Panc1 (cell line): Measurements from ENCODE around the gene SLC6A1. TPM values are rescaled to one million over a fixed set of nuclear protein-coding genes. Genes with fewer than 3 reads are reported as not detected.

ENCODE experiments used
- ATAC-seq: fragments of 200-7000 bp; cut with Tn5 transposase; 2 replicates; pipeline ENCODE4 v1.9.1; 2020; ENCODE audit warnings: mild to moderate bottlenecking, moderate library complexity
- BruUV-seq: library from RNA; stranded (reverse); fragments of 400-500 nt; replicated peaks from 2 replicates; lab custom pipeline; 2021; lab: Mats Ljungman, UMichigan
- CTCF ChIA-PET: fragments of 300-600 bp; sonication (Branson Sonifier 250); formaldehyde crosslinking; loops from one replicate; lab custom pipeline; 2022; ENCODE audit warnings: antibody characterized with exemption; lab: Charles Lee
- POLR2A ChIA-PET: fragments of 300-600 bp; sonication (Branson Sonifier 250); formaldehyde crosslinking; loops from one replicate; lab custom pipeline; 2022; ENCODE audit warnings: antibody characterized with exemption; lab: Charles Lee
- DNase-seq: peaks from one replicate; pipeline ENCODE4 v3.0.0-alpha.2; 2010; ENCODE audit warnings: low read depth, low spot score
- H3K27ac ChIP-seq: 2 replicates; pipeline ENCODE4 v1.5.1; 2011; ENCODE audit warnings: mild to moderate bottlenecking, low read length, inconsistent platforms
- H3K27me3 ChIP-seq: fragments of 200-500 bp; sonication (Bioruptor generic); 2 replicates; pipeline ENCODE4 v1.6.0; 2014; ENCODE audit warnings: low read length, inconsistent platforms; ENCODE audit not compliant: control insufficient read depth, insufficient read depth
- H3K36me3 ChIP-seq: fragments of 200-500 bp; sonication (Bioruptor generic); 2 replicates; pipeline ENCODE4 v1.5.1; 2014; ENCODE audit warnings: inconsistent platforms, mild to moderate bottlenecking, low read length, moderate library complexity; ENCODE audit not compliant: control insufficient read depth, insufficient read depth
- H3K4me1 ChIP-seq: 2 replicates; pipeline ENCODE4 v1.5.1; 2011; ENCODE audit warnings: inconsistent platforms, mild to moderate bottlenecking, low read length, moderate library complexity; ENCODE audit not compliant: control insufficient read depth, insufficient read depth
- H3K4me3 ChIP-seq, 2 experiments: 2 replicates each; pipeline ENCODE4 v1.5.1; 2011 to 2012; ENCODE audit warnings: low read depth in 2 of 2, low read length in 2 of 2, mild to moderate bottlenecking in 2 of 2, inconsistent platforms in 1 of 2, moderate library complexity in 1 of 2
- H3K9me3 ChIP-seq: fragments of 200-500 bp; sonication (Bioruptor generic); 2 replicates; pipeline ENCODE4 v1.5.1; 2014; ENCODE audit warnings: low read depth, mild to moderate bottlenecking, inconsistent platforms, low read length, moderate library complexity; ENCODE audit not compliant: control insufficient read depth, insufficient read depth
- POLR2AphosphoS5 ChIP-seq: IDR thresholded peaks from 2 replicates; pipeline ENCODE4 v1.6.1; 2012; ENCODE audit warnings: mild to moderate bottlenecking, low read depth, low read length, moderate library complexity
- REST ChIP-seq, 2 experiments: IDR thresholded peaks; 2 replicates each; pipeline ENCODE4 v1.6.1; 2011 to 2012; ENCODE audit warnings: low read depth in 2 of 2, control low read depth in 1 of 2, low read length in 1 of 2, mild to moderate bottlenecking in 1 of 2, moderate library complexity in 1 of 2; ENCODE audit not compliant: insufficient read depth in 1 of 2
- SIN3A ChIP-seq: IDR thresholded peaks from 2 replicates; pipeline ENCODE4 v1.6.1; 2012; ENCODE audit warnings: low read depth, mild to moderate bottlenecking, low read length, moderate library complexity, borderline replicate concordance; ENCODE audit not compliant: insufficient read depth
- TCF7L2 ChIP-seq: IDR thresholded peaks from 2 replicates; pipeline ENCODE4 v1.6.1; 2011; ENCODE audit warnings: mild to moderate bottlenecking, low read depth, low read length, inconsistent platforms
- in situ Hi-C: cut with HindIII; loops from 2 replicates; pipeline ENCODE4 v1.10.0; 2016; ENCODE audit warnings: low sequenced_read_pairs, low pct_unique_long_range_greater_than_20kb
- intact Hi-C: fragments of 100-400 bp; cut with micrococcal nuclease; formaldehyde crosslinking; loops from one replicate; pipeline ENCODE4 v1.10.0; 2022; ENCODE audit not compliant: unreplicated experiment
- total RNA-seq: library from RNA; stranded (reverse); gene quantifications from one replicate; pipeline ENCODE4 v1.2.1, GENCODE V29; 2021; ENCODE audit not compliant: unreplicated experiment
- TF ChIP-seq, protein P1 (sequence below): fragments of 450-650 bp; IDR thresholded peaks from 2 replicates; pipeline ENCODE4 v1.5.1; 2017; ENCODE audit warnings: mild to moderate bottlenecking

SLC6A1 gene
- total RNA-seq, 1 experiment from 2014 or later, result not detected

DNA sequence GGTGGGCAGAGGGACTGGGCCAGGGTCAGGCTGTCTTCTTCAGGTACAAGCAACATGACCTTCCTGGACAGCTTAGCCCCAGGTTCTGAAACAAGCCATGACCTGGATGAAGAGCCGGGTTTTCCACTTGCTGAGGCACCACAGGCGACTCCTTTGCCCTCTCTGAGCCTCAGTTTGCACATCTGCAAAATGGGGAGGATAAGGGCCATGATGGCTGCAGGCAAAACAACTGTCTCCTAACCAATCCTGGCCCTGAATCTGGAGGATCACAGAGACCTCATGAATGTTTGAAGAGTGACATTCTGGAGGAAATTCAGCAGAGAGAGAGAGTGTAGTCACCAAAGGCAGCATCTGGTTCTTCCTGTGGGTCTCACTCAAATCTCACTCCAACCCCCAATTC lies 8.0 kb downstream of the SLC6A1 start:
- no peaks in the 10 kb centered on the region for H3K4me1 ChIP-seq
- CTCF ChIA-PET, result no interaction called here

DNA sequence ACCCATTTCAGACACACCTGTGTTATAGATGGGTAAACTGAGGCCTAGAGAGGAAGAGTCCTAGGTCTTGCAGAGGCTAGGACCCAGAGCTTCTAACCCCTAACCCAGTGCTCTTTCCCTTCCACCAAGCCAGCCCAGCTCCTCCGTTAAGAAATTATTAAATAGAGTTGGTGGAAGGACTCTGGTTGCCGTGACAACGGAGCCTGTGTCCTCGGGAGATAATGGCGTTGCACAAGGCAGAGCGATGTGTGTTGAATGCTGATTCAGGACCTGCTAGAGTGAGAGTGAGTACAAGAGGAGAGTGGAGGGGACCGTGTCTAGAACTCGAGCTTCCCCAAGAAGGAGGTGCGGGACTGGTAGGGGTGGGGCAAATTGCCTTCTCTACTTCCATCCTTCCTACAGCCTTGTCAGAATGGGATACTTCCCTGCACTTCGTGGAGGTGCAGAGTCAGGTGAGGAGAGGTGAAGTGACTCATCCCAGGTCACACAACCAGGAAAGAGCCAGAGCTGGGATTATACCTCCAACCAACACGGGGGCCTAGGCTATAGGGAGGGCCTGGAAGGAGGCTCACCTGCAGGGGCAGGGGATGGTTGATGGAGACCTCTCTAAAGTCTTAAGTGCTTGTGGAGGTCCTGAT lies 8.6 kb downstream of the SLC6A1 start:
- Histone ChIP-seq H3K4me1 (no peaks in the 10 kb centered on the region), H3K27ac (no peak overlapping the region), H3K36me3 (no peaks in the 10 kb centered on the region), H3K27me3 (peaks cover 5% of the 10 kb centered on the region; the same call in 1 of the 2 replicates), H3K4me3 (no peak overlapping the region), H3K9me3 (no peaks in the 10 kb centered on the region)
- in situ Hi-C loops, result no loop called here
- ChIA-PET CTCF (no interaction called here), POLR2A (no interaction called here)
- BruUV-seq, result no TSS peak
- intact Hi-C loops, result no loop called here
- no peak for TF ChIP-seq TCF7L2
- ATAC-seq (no peak), DNase-seq (no peak)

More for the DNA sequence above, 8.0 kb downstream of the SLC6A1 start:
- Histone ChIP-seq H3K36me3 (no peaks in the 10 kb centered on the region), H3K9me3 (no peaks in the 10 kb centered on the region), H3K4me3 (no peak overlapping the region), H3K27me3 (peaks cover 5% of the 10 kb centered on the region; the same call in 1 of the 2 replicates), H3K27ac (no peak overlapping the region)
- POLR2A ChIA-PET, result no interaction called here
- in situ Hi-C loops, result no loop called here
- intact Hi-C loops, result no loop called here
- TF ChIP-seq, protein P1, sequence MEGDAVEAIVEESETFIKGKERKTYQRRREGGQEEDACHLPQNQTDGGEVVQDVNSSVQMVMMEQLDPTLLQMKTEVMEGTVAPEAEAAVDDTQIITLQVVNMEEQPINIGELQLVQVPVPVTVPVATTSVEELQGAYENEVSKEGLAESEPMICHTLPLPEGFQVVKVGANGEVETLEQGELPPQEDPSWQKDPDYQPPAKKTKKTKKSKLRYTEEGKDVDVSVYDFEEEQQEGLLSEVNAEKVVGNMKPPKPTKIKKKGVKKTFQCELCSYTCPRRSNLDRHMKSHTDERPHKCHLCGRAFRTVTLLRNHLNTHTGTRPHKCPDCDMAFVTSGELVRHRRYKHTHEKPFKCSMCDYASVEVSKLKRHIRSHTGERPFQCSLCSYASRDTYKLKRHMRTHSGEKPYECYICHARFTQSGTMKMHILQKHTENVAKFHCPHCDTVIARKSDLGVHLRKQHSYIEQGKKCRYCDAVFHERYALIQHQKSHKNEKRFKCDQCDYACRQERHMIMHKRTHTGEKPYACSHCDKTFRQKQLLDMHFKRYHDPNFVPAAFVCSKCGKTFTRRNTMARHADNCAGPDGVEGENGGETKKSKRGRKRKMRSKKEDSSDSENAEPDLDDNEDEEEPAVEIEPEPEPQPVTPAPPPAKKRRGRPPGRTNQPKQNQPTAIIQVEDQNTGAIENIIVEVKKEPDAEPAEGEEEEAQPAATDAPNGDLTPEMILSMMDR, result no peak
- no peak for TF ChIP-seq POLR2AphosphoS5
- no peak for TF ChIP-seq SIN3A
- TF ChIP-seq TCF7L2, result no peak
- TF ChIP-seq REST (IDR thresholded peaks at IDR 0.05; ENCODE audit: insufficient read depth in 1 of 2, low read depth in 2 of 2, low read length in 1 of 2), result no peak
- no peak for ATAC-seq
- DNase-seq, result no peak
- no TSS peak for BruUV-seq

GRCh38 chr3:11001658-11002021 lies 9.1 kb downstream of the SLC6A1 start:
- peaks cover 5% of the 10 kb centered on the region; the same call in 1 of the 2 replicates for H3K27me3 ChIP-seq

More at GRCh38 chr3:11001658-11002021, 9.1 kb downstream of the SLC6A1 start:
- H3K4me3 ChIP-seq, result no peak overlapping the region
- H3K27ac ChIP-seq, result no peak overlapping the region
- no peaks in the 10 kb centered on the region for H3K9me3 ChIP-seq
- in situ Hi-C loops (no loop called here), intact Hi-C loops (no loop called here)
- ChIA-PET POLR2A (no interaction called here), CTCF (no interaction called here)
- H3K4me1 ChIP-seq, result no peaks in the 10 kb centered on the region
- ATAC-seq (no peak), DNase-seq (no peak)
- BruUV-seq, result no TSS peak
- no peaks in the 10 kb centered on the region for H3K36me3 ChIP-seq
- no peak for TF ChIP-seq SIN3A
